Endothelial cell of umbilical vein (primary cell): Measurements from ENCODE around the gene SSNA1. TPM values are rescaled to one million over a fixed set of nuclear protein-coding genes. Genes with fewer than 3 reads are reported as not detected.

ENCODE experiments used
- BruUV-seq: library from RNA; stranded (reverse); fragments of 400-500 nt; replicated peaks from 2 replicates; lab custom pipeline; 2021; lab: Mats Ljungman, UMichigan
- CTCF ChIA-PET: fragments of 300-600, 350-600 bp; sonication (Branson Sonifier 250); formaldehyde crosslinking; loops from one replicate; lab custom pipeline; 2021; ENCODE audit warnings: antibody characterized with exemption, inconsistent platforms; lab: Charles Lee
- POLR2A ChIA-PET: fragments of 300-600, 350-600 bp; sonication (Branson Sonifier 250); formaldehyde crosslinking; loops from one replicate; lab custom pipeline; 2021; ENCODE audit warnings: antibody characterized with exemption, inconsistent platforms; lab: Charles Lee
- DNase-seq: peaks from one replicate; pipeline ENCODE4 v3.0.0-alpha.2; 2011; ENCODE audit warnings: low read depth, low spot score
- FAIRE-seq: peaks from 2 replicates; lab custom pipeline; 2011; peaks lifted over from hg19 to GRCh38; lab: Jason Lieb, UNC
- H2AFZ ChIP-seq: 2 replicates; pipeline ENCODE4 v1.6.0; 2012; ENCODE audit warnings: low read depth, low read length, control low read depth, inconsistent platforms
- H3K27ac ChIP-seq: 2 replicates; pipeline ENCODE4 v1.5.1; 2011; ENCODE audit warnings: low read depth, mild to moderate bottlenecking, control low read depth, low read length, moderate library complexity; ENCODE audit not compliant: insufficient read depth
- H3K27me3 ChIP-seq, 2 experiments: 2 replicates each; pipeline versions ENCODE4 v1.6.0 to v1.6.1; 2011; ENCODE audit warnings: low read length in 2 of 2, mixed read lengths in 1 of 2; ENCODE audit not compliant: control insufficient read depth in 2 of 2, insufficient read depth in 2 of 2
- H3K36me3 ChIP-seq, 2 experiments: 2 replicates in 1 of 2; 3 replicates in 1 of 2; pipeline ENCODE4 v1.5.1; 2011; ENCODE audit warnings: low read length in 2 of 2, mild to moderate bottlenecking in 1 of 2, moderate library complexity in 1 of 2; ENCODE audit not compliant: control insufficient read depth in 2 of 2, insufficient read depth in 2 of 2; ENCODE audit errors: extremely low read depth in 1 of 2
- H3K4me1 ChIP-seq: 3 replicates; pipeline ENCODE4 v1.5.1; 2011; ENCODE audit warnings: mild to moderate bottlenecking, low read length; ENCODE audit not compliant: control insufficient read depth, insufficient read depth; ENCODE audit errors: extremely low read depth
- H3K4me2 ChIP-seq: 2 replicates; pipeline ENCODE4 v1.6.1; 2011; ENCODE audit warnings: low read length, control low read depth, mixed read lengths; ENCODE audit not compliant: insufficient read depth
- H3K4me3 ChIP-seq, 3 experiments: fragments of 200-600 bp in 1 of 3; sonication (generic), shearing (Covaris generic) in 1 of 3; replicated peaks in 1 of 3; 2 replicates each; pipeline ENCODE4 v1.5.1; 2011 to 2016; ENCODE audit warnings: control low read depth in 3 of 3, low read length in 3 of 3, mild to moderate bottlenecking in 2 of 3, inconsistent platforms in 1 of 3, low read depth in 1 of 3, moderate library complexity in 1 of 3; ENCODE audit not compliant: insufficient read depth in 1 of 3
- H3K79me2 ChIP-seq: 2 replicates; pipeline ENCODE4 v1.6.0; 2012; ENCODE audit warnings: low read length, inconsistent platforms; ENCODE audit not compliant: control insufficient read depth, insufficient read depth
- H3K9ac ChIP-seq: replicated peaks from 2 replicates; pipeline ENCODE3; 2011; ENCODE audit warnings: low read length, control low read depth; ENCODE audit not compliant: insufficient read depth; ENCODE audit errors: extremely low read depth
- H3K9me1 ChIP-seq: replicated peaks from 3 replicates; pipeline ENCODE4 v1.6.0; 2011; ENCODE audit warnings: mild to moderate bottlenecking, low read length; ENCODE audit not compliant: control insufficient read depth, insufficient read depth; ENCODE audit errors: extremely low read depth
- H3K9me3 ChIP-seq: replicated peaks from 2 replicates; pipeline ENCODE4 v1.5.1; 2012; ENCODE audit warnings: low read length, inconsistent platforms; ENCODE audit not compliant: control insufficient read depth, insufficient read depth
- H4K20me1 ChIP-seq: replicated peaks from 2 replicates; pipeline ENCODE3; 2011; ENCODE audit warnings: mild to moderate bottlenecking, low read length; ENCODE audit not compliant: control insufficient read depth, insufficient read depth; ENCODE audit errors: extremely low read depth
- EZH2 ChIP-seq: IDR thresholded peaks from 2 replicates; pipeline ENCODE4 v1.6.1; 2012; ENCODE audit warnings: borderline replicate concordance, low read depth, mild to moderate bottlenecking, moderate library complexity, low read length, inconsistent platforms; ENCODE audit not compliant: severe bottlenecking
- FOS ChIP-seq: IDR thresholded peaks from 2 replicates; pipeline ENCODE4 v1.6.1; 2011; ENCODE audit warnings: mild to moderate bottlenecking, low read length, moderate library complexity, borderline replicate concordance; ENCODE audit not compliant: insufficient read depth
- GATA2 ChIP-seq: IDR thresholded peaks from 2 replicates; pipeline ENCODE4 v1.7.0; 2011; ENCODE audit warnings: low read depth, mild to moderate bottlenecking, moderate library complexity, mixed read lengths, low read length; ENCODE audit not compliant: insufficient read length, insufficient read depth
- JUN ChIP-seq: IDR thresholded peaks from 2 replicates; pipeline ENCODE4 v1.6.1; 2011; ENCODE audit warnings: borderline replicate concordance, low read depth; ENCODE audit not compliant: insufficient read length, insufficient read depth
- MYC ChIP-seq: IDR thresholded peaks from one replicate; pipeline ENCODE4 v1.6.1; 2011; ENCODE audit warnings: mild to moderate bottlenecking, low read depth, low read length
- POLR2A ChIP-seq: IDR thresholded peaks from 2 replicates; pipeline ENCODE4 v1.6.1; 2012; ENCODE audit warnings: low read depth, mild to moderate bottlenecking, control low read depth, low read length
- POLR2AphosphoS5 ChIP-seq: IDR thresholded peaks from 2 replicates; pipeline ENCODE4 v1.6.1; 2012; ENCODE audit warnings: low read depth, mild to moderate bottlenecking, control low read depth, low read length, moderate library complexity; ENCODE audit not compliant: insufficient read depth
- dilution Hi-C: fragments of 300-500 bp; cut with MboI; formaldehyde crosslinking; loops from one replicate; pipeline ENCODE4 v1.15.0; 2019; ENCODE audit warnings: low sequenced_read_pairs; ENCODE audit not compliant: extremely low pct_ligation_motif_present
- intact Hi-C: fragments of 100-400 bp; cut with micrococcal nuclease; formaldehyde crosslinking; loops from one replicate; pipeline ENCODE4 v1.10.0; 2022
- polyA plus RNA-seq, 4 experiments: library from polyadenylated mRNA; depleted of rRNA in 3 of 4; stranded (reverse) in 3 of 4; unstranded in 1 of 4; fragments of >200 nt; gene quantifications; 2 replicates each; pipeline versions ENCODE4 v1.2.1 to v1.2.3, GENCODE V29; 2011 to 2012; ENCODE audit warnings: missing spikeins in 1 of 4
- total RNA-seq: library from RNA; stranded (reverse); gene quantifications from 2 replicates; pipeline ENCODE4 v1.2.3, GENCODE V29; 2021
- TF ChIP-seq, protein P1 (sequence below), 2 donors: IDR thresholded peaks; 1 replicate in 1 of 2; 2 replicates in 1 of 2; pipeline ENCODE4 v1.5.1; 2011; ENCODE audit warnings: low read length in 2 of 2, mild to moderate bottlenecking in 2 of 2, moderate library complexity in 2 of 2, control low read depth in 1 of 2, inconsistent platforms in 1 of 2, low read depth in 1 of 2; ENCODE audit not compliant: insufficient read depth in 1 of 2; ENCODE audit errors: extremely low read depth in 1 of 2
- TF ChIP-seq, protein P2 (sequence below): IDR thresholded peaks from 2 replicates; pipeline ENCODE4 v1.6.1; 2011; ENCODE audit not compliant: insufficient read depth, insufficient read length

The SSNA1 gene
- total and polyA plus RNA-seq, 2 donors (not counting 3 experiments of a cell fraction or from before 2014, with no cell fraction given) = 89.0 to 146 TPM

DNA sequence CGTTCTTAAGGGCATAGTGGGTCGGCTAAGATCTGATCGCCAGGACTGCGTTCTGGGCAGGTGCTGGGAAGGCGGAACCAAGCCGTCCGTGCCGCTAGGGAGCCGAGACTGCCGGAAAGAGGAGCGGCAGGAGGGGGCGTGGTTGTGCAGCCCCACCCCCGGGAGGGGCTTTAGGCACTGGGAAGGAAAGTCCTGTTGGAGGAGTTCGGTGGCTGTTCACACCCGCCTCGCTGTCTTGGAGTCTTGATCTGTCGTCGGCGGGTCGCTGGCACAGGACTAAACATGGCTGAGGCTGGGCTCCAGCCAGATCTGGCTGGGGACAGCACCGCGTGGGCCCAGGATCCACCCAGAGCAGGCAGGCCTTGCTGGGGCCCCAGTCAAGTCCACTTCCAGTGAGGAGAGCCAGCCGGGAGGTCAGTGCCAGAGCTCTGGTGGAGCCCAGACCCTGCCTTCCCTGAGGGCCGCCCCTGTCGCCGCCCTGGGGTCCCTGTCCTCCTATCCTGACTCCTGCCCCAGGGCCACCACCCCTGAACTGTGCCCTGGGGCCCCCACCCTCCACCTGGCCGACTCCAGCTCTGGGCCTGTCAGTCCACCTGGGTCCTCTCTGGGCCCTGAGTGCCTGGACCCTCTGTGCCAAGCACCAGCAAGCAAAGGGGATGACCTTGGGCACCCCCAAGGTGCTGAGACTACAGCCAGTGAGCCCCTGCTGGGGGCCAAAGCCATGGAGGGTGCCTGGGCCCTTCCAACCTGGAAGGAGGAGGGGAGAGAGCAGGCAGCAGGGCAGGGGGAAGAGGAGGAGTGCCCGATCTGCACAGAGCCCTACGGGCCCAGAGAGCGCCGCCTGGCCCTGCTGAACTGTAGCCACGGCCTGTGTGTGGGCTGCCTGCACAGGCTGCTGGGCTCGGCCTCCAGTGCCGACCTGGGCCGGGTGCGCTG is 29.1 kb downstream of the SSNA1 start:
- no peaks in the 10 kb centered on the region for H3K27me3 ChIP-seq
- no peaks in the 10 kb centered on the region for H3K9me3 ChIP-seq
- no peak overlapping the region for H3K4me2 ChIP-seq
- FAIRE-seq (no peak), DNase-seq (no peak)
- intact Hi-C loops = no loop called here
- no peak overlapping the region for H3K27ac ChIP-seq
- TF ChIP-seq GATA2 = no peak
- TF ChIP-seq POLR2A = no peak
- TF ChIP-seq MYC = no peak
- TF ChIP-seq JUN = no peak
- TF ChIP-seq EZH2 = no peak
- TF ChIP-seq, protein P1, sequence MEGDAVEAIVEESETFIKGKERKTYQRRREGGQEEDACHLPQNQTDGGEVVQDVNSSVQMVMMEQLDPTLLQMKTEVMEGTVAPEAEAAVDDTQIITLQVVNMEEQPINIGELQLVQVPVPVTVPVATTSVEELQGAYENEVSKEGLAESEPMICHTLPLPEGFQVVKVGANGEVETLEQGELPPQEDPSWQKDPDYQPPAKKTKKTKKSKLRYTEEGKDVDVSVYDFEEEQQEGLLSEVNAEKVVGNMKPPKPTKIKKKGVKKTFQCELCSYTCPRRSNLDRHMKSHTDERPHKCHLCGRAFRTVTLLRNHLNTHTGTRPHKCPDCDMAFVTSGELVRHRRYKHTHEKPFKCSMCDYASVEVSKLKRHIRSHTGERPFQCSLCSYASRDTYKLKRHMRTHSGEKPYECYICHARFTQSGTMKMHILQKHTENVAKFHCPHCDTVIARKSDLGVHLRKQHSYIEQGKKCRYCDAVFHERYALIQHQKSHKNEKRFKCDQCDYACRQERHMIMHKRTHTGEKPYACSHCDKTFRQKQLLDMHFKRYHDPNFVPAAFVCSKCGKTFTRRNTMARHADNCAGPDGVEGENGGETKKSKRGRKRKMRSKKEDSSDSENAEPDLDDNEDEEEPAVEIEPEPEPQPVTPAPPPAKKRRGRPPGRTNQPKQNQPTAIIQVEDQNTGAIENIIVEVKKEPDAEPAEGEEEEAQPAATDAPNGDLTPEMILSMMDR (IDR thresholded peaks at IDR 0.05; ENCODE audit: extremely low read depth in 1 of 2, insufficient read depth in 1 of 2, low read depth in 1 of 2, low read length in 2 of 2) = no peak
- TF ChIP-seq, protein P2, sequence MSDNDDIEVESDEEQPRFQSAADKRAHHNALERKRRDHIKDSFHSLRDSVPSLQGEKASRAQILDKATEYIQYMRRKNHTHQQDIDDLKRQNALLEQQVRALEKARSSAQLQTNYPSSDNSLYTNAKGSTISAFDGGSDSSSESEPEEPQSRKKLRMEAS = no peak
- TF ChIP-seq POLR2AphosphoS5 = no peak
- TF ChIP-seq FOS = no peak
- H3K79me2 ChIP-seq = no peaks in the 10 kb centered on the region
- CTCF ChIA-PET = interaction anchor here (0.7 to 2.1 kb wide), 4 partner anchors 11 to 41 kb away, joined by 3 to 8 read pairs (median 4); partner anchors contain the start of genes ANAPC2 and SSNA1
- H3K4me3 ChIP-seq = no peak overlapping the region
- no peaks in the 10 kb centered on the region for H4K20me1 ChIP-seq
- no peak overlapping the region for H3K9ac ChIP-seq
- BruUV-seq = no TSS peak
- peaks cover 0 to 4% of the 10 kb centered on the region in 2 experiments for H3K36me3 ChIP-seq
- POLR2A ChIA-PET = interaction anchor here (0.6 kb wide), 1 partner anchor 171 kb away, joined by 8 read pairs; no protein-coding TSS in a partner anchor
- dilution Hi-C loops = no loop called here
- H3K4me1 ChIP-seq = peaks cover 7% of the 10 kb centered on the region
- no peak overlapping the region for H2AFZ ChIP-seq
- no peaks in the 10 kb centered on the region for H3K9me1 ChIP-seq
